Left forelimb (tissue), 1 donor: ENCODE measurements around the gene UNC50.

ENCODE experiments used
- DNase-seq: peaks from one replicate; pipeline ENCODE4 v3.0.0-alpha.2; 2018; ENCODE audit warnings: low spot score

UNC50 gene

DNA sequence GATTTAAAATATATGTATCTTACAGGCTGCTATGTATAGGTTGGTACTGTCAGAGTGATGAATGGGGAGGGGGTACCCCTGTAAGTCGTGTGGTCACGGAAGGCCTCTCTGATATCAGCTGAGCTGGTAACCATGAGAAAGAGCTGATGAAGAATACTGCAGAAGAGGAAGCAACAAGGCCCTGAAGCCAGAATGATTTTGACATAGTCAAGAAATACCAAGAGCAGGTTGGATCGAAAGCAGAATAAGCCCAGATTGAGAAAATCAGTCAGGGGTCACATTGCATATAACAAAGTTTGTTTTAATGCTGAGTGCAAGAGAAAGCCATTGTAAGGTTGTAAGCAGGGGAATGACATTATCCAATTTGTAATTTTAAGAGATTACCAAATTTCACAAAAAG is 57.3 kb downstream of the UNC50 start:
- no peak for DNase-seq
